ENCODE measurements around the gene STMN3. TPM values are rescaled to one million over a fixed set of nuclear protein-coding genes. Genes with fewer than 3 reads are reported as not detected.
A peak's percentile ranks its signal among the peaks of the same experiment; 100 is the strongest.

The STMN3 gene
- total RNA-seq, 4 donors from 2014 or later, result 53.7 to 84.0 (median 66.1) TPM

- DNase-seq, result no peak
- H3K9me3 ChIP-seq, result no peaks in the 10 kb centered on the region
- WGBS, 2 donors, result no CpG with 5 or more reads among the region's 114 CpGs
- peak within 1 kb of the TSS; percentile 75 to 91 (median 85) for H3K4me3 ChIP-seq (replicated peaks in 1 of 3)
- peak within 1 kb of the TSS; percentile 98 to 99 (median 99) for H3K27ac ChIP-seq
- TF ChIP-seq POLR2A (IDR thresholded peaks at IDR 0.05) (peak; percentile 20 to 67), CTCF (IDR thresholded peaks at IDR 0.05) (no peak)
- H3K27me3 ChIP-seq, result no peaks in the 10 kb centered on the region
- H3K36me3 ChIP-seq, result no peaks in the 10 kb centered on the region
- intact Hi-C loops (cut with DNase I), result no loop called here
- peaks cover 38 to 54% of the 10 kb centered on the region in 2 donors for H3K4me1 ChIP-seq
Measured at GRCh38 chr20:63626424-63627128, 26.6 kb downstream of the STMN3 start, which contains the start of gene GMEB2. Gene GMEB2 (minus strand): TSS chr20:63627101. CDS start chr20:63619397, 7,704 bp downstream.

GRCh38 chr20:63625771-63626423 lies 27.3 kb downstream of the STMN3 start:
- intact Hi-C loops (cut with DNase I), result no loop called here
- peak; percentile 61 for DNase-seq

GRCh38 chr20:63624486-63624885 lies 28.7 kb downstream of the STMN3 start:
- 87 to 91% methylated on average over 15 of the region's 15 CpGs for WGBS, 2 donors
- no peak overlapping the region for H3K4me3 ChIP-seq (replicated peaks in 1 of 3)
- intact Hi-C loops (cut with DNase I), result no loop called here
- H3K4me1 ChIP-seq, result peaks cover 42 to 60% of the 10 kb centered on the region in 2 donors
- H3K27me3 ChIP-seq, result no peaks in the 10 kb centered on the region
- H3K36me3 ChIP-seq, result no peaks in the 10 kb centered on the region
- no peaks in the 10 kb centered on the region for H3K9me3 ChIP-seq
- H3K27ac ChIP-seq, result peak overlapping the region in 1 of 3 donors; percentile 96
- DNase-seq, result no peak
- TF ChIP-seq CTCF (IDR thresholded peaks at IDR 0.05) (no peak), POLR2A (IDR thresholded peaks at IDR 0.05) (no peak)

More at GRCh38 chr20:63625771-63626423, 27.3 kb downstream of the STMN3 start:
- Histone ChIP-seq H3K36me3 (no peaks in the 10 kb centered on the region), H3K27me3 (no peaks in the 10 kb centered on the region), H3K4me3 (replicated peaks in 1 of 3) (peak overlapping the region; percentile 20 to 85 (median 75)), H3K9me3 (no peaks in the 10 kb centered on the region), H3K27ac (peak overlapping the region; percentile 96 to 99 (median 99)), H3K4me1 (peaks cover 36 to 55% of the 10 kb centered on the region in 2 donors)
- 23 to 25% methylated on average over 14 to 17 of the region's 36 CpGs for WGBS, 2 donors
- TF ChIP-seq POLR2A (IDR thresholded peaks at IDR 0.05) (peak in 1 of 2 donors; percentile 41), CTCF (IDR thresholded peaks at IDR 0.05) (no peak)

GRCh38 chr20:63622732-63623131 lies 30.5 kb downstream of the STMN3 start:
- no peak overlapping the region for H3K4me3 ChIP-seq (replicated peaks in 1 of 3)
- peaks cover 49 to 61% of the 10 kb centered on the region in 2 donors for H3K4me1 ChIP-seq
- WGBS, 2 donors, result 95 to 96% methylated on average over 14 of the region's 14 CpGs
- H3K27ac ChIP-seq, result peak overlapping the region in 2 of 3 donors; percentile 89
- no peaks in the 10 kb centered on the region for H3K27me3 ChIP-seq
- no peaks in the 10 kb centered on the region for H3K9me3 ChIP-seq
- intact Hi-C loops (cut with DNase I), result no loop called here
- TF ChIP-seq CTCF (IDR thresholded peaks at IDR 0.05), result no peak
- TF ChIP-seq POLR2A (IDR thresholded peaks at IDR 0.05), result no peak
- H3K36me3 ChIP-seq, result no peaks in the 10 kb centered on the region
- no peak for DNase-seq

GRCh38 chr20:63622096-63622495 lies 31.1 kb downstream of the STMN3 start:
- Histone ChIP-seq H3K9me3 (no peaks in the 10 kb centered on the region), H3K27me3 (no peaks in the 10 kb centered on the region), H3K4me1 (peaks cover 55 to 67% of the 10 kb centered on the region in 2 donors), H3K27ac (peak overlapping the region in 2 of 3 donors; percentile 89), H3K36me3 (no peaks in the 10 kb centered on the region), H3K4me3 (replicated peaks in 1 of 3) (no peak overlapping the region)
- TF ChIP-seq CTCF (IDR thresholded peaks at IDR 0.05), result no peak
- TF ChIP-seq POLR2A (IDR thresholded peaks at IDR 0.05), result no peak
- intact Hi-C loops (cut with DNase I), result no loop called here
- 76 to 90% methylated on average over 4 of the region's 4 CpGs for WGBS, 2 donors
- no peak for DNase-seq

Data from thyroid gland (tissue), 4 donors.